ENCODE results near the gene SPATA19.

DNA sequence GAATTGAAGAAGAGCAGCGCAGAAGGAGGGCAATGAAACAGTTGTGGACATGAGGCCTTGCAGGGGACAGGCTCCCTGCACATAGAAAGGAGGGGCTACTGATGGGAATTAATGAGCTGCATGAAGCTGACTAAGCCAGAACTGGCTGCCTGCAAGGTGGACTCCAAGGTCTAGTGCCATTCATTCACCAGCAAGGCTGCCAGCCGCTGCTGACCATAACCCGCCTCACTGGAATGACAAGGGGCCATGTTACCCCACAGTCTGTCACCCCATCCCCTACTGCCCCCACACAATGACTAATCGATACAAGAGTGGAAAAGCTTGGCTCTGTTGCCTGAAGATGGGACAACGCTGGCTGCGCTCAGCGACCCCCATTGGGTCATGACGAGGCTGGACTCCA lies 44.6 kb downstream of the SPATA19 start:
- no peak for TF ChIP-seq GATA2 (IDR thresholded peaks at IDR 0.05; ENCODE audit: low read depth, low read length)
- no peak for TF ChIP-seq GATA3 (IDR thresholded peaks at IDR 0.05; ENCODE audit: low read depth, low read length)
